Sciatic nerve (tissue), 2 donors: ENCODE measurements around the gene NAGK. TPM values are rescaled to one million over a fixed set of nuclear protein-coding genes. Genes with fewer than 3 reads are reported as not detected.
"Not testable (repeated sequence)": the region's sequence is repeated elsewhere in the genome, so short reads cannot be mapped to it uniquely, and the experiment has no call there.

Source experiments
- ATAC-seq: fragments of 200-7000 bp; cut with Tn5 transposase; one replicate; pipeline ENCODE4 v1.9.1; 2020; ENCODE audit warnings: mild to moderate bottlenecking, moderate library complexity
- DNase-seq: peaks from one replicate; pipeline ENCODE4 v3.0.0-alpha.2; 2020; ENCODE audit warnings: low spot score
- intact Hi-C: fragments of 100-400 bp; cut with DNase I; formaldehyde crosslinking; loops from one replicate; pipeline ENCODE4 v1.14.2; 2022
- total RNA-seq: library from RNA; stranded (reverse); fragmentation: NEBNext Ultra II Directional; extraction: Animal tissue kit (Norgen Biotek cat#: 25700); gene quantifications from one replicate; pipeline ENCODE4 v1.2.1, GENCODE V29; 2021
- donor health status: DM: no; HTN: no; CAD: no.
- donor health status: DM: no; HTN: no; CAD: no.

The NAGK gene
- total RNA-seq: 125 TPM

DNA sequence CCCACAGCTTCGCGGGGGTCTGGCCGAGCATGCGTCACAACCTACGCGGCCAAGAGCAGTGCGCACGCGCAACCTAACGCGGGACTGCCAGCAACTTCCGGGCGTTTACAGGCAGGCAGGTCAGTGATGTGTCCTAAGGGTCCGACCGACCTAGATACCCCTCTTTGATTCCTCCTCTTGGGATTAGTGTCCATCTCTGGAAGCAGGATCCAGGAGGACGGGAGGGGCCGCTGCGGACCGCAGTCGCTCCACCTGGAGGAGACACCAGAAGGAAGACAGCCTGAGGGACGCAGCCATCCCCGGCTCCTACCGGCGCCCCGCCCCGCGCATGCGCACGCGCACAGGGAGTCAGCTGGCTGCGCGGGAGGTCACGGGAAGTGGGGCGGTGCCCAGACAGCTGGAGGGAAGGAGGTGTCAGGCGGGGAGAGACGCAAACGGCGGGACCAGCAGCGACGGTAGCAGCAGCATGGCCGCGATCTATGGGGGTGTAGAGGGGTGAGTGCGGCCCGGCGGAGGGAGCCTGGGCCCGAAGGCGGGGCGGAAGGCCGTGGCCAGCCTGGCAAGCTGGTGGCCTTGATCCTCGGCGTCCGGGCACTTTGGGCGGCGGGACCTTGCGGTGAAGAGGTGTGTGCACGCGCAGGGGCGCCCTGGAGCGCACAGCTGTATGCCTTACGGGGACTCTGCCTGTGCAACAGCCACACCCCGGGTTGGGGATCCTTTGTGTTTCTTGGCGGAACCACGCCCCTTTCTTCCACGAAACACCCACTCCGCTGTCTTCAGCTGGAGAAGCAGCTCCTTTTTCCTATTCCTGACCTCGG is at the start of gene NAGK:
Gene NAGK, plus strand, starts transcription at position 431 of the 818 bp plus-strand sequence. Its CDS starts 36 bp downstream, at position 467.
- ATAC-seq: peak; percentile 97
- peak; percentile 98 for DNase-seq
- intact Hi-C loops: no loop called here

DNA sequence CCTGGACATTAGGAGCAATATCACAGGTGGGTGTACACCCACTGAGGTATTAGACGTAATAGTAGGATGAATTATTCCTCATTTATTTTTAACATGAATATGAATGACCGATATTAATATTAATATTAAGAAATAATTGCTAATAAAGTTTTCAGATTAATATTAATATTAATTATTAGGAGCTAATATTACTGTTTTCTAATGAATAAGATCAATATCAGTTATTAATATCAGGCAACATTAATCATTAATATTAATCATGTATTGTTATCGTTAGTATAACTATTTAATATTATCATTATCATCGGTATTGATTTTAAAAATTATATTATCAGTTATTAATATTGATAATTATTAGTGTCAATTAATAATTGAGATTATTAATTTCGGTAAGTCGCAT is 48.5 kb upstream of the NAGK start:
- DNase-seq, intact Hi-C loops, ATAC-seq: not testable (repeated sequence)

DNA sequence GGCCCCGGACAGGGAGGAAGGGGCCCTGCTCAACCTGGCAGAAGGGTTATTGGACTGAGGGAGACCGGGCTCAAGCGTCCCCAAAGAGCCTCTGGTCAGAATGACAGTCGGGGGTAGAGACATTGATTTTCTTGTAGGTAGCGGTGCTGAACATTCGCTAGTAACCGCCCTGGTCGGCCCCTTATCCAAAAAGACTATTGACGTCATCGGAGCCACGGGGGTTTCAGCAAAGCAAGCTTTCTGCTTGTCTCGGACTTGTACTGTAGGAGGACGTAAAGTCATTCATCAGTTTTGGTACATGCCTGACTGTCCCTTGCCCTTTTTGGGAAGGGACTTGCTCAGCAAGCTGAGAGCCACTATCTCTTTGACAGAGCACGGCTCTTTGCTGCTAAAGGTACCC is 47.1 kb upstream of the NAGK start:
- DNase-seq, ATAC-seq, intact Hi-C loops: not testable (repeated sequence)

DNA sequence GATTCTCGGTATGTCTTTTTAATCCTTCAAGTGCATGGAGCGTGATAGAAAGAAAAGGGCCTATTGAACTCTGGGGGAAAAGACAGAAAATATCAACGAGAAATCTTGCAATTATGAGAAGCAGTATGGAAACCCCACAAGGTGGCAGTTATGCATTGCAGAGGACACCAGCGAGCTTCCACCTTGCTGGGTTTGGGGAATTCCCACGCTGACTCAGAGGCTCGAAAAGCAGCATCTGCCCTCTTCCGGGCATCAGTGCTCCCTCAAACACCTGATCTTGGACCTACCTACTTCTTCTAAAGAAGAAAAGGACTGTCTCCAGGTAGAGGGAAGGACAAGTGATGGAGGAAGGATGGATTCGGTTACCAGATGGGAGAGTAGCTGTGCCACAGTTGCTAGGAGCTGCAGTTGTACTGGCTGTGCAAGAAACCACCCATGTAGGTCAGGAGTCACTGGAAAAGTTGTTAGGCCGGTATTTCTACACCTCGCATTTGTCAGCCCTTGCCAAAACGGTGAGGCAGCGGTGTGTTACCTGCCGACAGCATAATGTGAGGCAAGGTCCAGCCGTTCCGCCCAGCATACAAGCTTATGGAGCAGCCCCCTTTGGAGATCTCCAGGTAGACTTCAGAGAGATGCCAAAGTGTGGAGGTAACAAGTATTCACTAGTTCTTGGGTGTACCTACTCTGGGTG is 44.8 kb upstream of the NAGK start:
- intact Hi-C loops, ATAC-seq, DNase-seq: not testable (repeated sequence)

DNA sequence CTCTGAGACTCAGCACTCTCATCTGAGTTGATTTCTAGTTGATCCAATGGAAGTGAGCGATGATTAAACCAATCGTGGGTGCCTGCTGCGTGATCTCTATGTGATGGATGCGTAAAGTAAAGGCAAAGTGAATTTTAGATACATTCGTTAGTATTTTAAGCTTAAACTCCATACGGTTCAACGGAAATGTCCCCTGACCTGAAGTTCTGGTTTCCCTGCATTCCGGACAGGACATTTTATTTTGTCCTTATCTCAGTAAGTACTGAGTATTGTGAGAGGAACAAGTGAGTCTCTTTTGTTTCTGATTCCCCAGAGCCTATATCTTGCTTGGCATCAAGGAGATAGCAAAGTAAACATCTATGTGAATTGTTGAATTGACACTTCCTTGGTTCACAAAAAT is 32.2 kb upstream of the NAGK start:
- ATAC-seq, DNase-seq, intact Hi-C loops: not testable (repeated sequence)

DNA sequence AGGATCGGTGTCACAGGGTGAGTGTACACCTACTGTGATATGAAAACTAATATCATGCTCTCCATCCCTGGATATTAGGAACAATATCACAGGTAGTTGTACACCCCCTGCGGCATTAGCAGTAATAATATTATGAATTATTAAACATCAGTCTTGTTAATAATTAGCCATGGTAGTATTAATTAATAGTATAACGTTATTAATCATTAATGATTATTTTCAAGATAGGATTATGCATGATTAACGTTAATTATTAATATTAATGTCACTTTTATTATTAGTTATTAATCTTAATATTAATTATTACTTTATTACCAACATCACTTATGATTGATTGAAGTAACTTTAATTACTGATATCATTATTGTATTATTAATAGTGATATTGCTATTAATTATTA is 26.2 kb upstream of the NAGK start:
- no peak for DNase-seq
- intact Hi-C loops: no loop called here
- no peak for ATAC-seq

DNA sequence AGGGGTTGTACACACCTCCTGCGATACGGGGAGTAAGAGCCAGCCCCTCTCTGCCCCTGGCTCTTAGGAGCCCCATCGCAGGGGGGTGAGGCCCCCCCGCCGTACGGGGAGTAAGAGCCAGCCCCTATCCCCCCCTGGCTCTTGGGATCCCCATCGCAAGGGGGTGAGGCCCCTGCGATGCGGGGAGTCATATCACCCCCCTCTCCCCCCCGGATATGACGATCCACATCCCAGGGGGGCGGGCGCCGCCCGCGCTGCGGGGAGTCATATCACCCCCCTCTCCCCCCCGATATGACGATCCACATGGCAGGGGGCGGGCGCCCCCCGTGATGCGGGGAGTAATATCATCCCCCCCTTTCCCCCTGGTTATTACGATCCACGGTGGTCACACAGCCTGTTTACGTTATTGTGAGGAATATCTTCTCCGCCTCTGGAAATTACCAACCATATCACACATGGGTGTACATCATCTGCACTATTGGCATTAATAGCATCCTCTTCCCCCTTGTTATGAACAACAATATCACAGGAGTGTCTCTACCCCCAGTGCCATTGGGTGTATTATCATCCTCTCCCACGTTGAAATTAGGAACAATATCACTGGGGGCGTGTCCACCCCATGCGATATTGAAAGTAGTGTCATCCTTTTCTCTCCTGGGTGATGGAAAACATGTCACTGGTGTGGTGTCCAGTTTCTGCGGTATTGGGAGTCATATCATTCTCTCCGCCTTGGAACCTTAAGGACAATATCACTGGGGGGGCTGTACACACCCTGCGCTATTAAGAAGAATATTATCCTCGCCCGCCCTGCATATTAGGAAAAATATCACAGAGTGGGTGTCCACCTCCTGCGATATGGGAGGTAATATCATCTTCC is 24.7 kb upstream of the NAGK start:
- no peak for DNase-seq
- intact Hi-C loops: no loop called here
- ATAC-seq: no peak

DNA sequence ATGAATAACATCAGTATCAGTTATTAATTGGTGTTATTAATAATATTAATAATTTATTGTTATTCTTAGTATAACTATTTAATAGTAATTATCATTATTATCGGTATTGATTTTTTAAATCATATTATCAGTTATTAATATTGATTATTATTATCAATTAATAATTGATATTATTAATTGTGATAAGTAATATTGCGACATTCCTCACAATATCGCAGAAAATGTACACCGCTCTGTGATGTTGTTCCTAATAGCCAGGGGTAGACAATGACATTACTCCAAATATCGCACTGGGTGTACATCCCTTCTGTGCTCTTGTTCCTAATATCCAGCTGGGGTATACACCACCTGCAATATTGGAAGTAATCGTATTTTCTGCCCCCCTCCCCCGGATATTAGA is 23.3 kb upstream of the NAGK start:
- ATAC-seq (no peak), DNase-seq (no peak)
- intact Hi-C loops: no loop called here

DNA sequence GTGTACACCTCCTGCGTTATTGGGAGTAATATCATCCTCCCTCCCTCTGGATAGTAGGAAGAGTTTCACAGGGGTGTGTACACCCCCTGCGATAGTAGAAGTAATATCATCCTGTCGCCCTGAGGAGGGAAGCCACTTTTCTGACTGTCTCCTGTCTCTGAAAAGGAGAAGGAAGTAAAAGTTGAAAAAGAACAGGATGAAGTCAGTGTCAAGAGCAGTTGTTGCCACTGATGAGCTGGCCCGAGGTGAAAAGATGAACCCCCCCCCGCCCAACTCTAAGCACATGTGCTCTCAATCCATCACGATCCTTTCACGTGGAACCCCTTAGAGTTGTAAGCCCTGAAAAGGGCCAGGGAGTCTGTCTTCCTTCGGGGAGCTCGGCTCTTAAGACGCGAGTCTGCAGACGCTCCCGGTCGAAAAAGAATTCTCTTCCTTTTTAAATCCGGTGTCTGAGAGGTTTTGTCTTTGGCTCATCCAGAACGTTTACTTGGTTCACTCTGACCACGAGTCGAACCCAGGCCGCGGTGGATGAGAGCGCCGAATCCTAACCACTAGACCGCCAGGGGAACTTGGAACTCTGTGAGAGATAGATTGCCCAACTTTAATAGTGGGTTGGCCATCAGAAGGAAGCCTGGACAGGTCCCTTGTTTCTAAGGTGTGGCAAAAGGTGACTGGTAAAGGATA is 22.4 kb upstream of the NAGK start:
- DNase-seq: no peak
- intact Hi-C loops: no loop called here
- no peak for ATAC-seq

DNA sequence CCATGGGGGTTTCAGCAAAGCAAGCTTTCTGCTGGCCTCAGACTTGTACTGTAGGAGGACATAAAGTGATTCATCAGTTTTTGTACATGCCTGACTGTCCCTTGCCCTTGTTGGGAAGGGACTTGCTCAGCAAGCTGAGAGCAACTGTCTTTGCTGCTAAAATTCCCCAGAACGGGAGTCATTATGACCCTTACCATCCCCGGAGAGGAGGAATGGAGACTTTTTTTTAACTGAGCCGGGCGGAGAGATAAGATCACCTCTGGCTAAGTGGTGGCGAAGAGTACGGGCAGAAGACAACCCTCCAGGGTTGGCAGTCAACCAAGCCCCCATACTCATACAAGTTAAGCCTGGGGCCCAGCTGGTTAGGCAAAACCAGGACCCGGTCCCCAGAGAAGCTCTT is 20.4 kb upstream of the NAGK start:
- intact Hi-C loops: no loop called here
- no peak for DNase-seq
- no peak for ATAC-seq

DNA sequence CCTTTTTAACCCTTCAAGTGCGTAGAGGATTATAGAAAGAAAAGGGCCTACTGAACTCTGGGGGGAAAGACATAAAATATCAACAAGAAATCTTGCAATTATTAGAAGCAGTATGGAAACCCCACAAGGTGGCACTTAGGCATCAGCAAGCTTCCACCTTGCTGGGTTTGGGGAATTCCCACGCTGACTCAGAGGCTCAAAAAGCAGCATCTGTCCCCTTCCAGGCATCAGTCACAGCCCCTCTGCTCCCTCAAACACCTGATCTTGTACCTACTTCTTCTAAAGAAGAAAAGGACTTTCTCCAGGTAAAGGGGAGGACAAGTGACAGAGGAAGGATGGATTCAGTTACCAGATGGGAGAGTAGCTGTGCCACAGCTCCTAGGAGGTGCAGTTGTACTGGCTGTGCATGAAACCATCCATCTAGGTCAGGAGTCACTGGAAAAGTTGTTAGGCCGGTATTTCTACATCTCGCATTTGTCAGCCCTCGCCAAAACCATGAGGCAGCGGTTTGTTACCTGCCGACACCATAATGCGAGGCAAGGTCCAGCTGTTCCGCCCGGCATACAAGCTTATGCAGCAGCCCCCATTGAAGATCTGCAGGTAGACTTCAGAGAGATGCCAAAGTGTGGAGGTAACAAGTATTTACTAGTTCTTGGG is 18.6 kb upstream of the NAGK start:
- intact Hi-C loops, DNase-seq, ATAC-seq: not testable (repeated sequence)

DNA sequence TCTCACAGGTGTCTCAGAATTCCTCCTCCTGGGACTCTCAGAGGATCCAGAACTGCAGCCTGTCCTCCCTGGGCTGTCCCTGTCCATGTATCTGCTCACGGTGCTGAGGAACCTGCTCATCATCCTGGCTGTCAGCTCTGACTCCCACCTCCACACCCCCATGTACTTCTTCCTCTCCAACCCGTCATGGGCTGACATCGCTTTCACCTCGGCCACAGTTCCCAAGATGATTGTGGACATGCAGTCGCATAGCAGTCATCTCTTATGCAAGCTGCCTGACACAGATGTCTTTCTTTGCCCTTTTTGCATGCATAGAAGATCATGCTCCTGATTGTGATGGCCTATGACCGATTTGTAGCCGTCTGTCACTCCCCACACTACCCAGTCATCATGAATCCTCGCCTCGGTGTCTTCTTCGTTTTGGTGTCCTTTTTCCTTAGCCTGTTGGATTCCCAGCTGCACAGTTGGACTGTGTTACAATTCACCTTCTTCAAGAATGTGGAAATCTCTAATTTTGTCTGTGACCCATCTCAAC is 13.2 kb upstream of the NAGK start:
- DNase-seq, ATAC-seq, intact Hi-C loops: not testable (repeated sequence)

DNA sequence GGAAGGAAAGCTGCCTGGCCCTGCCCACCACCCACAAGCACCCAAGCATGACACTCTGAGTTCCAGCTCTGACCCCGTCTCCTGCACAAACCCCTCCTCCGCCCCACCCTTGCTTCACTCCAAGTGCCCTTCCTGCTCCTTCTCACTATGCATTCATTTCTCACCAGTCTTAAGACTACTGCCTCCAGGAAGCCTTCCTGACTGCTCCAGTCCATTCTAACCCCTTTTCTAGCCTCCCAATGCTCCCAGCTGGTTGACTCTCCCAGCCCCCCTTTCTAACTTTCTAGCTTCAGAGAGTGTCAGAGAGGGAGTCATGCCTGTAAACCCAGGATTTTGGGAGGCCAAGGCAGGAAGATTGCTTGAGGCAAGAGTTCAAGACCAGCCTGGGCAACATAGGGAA is 8.2 kb upstream of the NAGK start:
- intact Hi-C loops: no loop called here

DNA sequence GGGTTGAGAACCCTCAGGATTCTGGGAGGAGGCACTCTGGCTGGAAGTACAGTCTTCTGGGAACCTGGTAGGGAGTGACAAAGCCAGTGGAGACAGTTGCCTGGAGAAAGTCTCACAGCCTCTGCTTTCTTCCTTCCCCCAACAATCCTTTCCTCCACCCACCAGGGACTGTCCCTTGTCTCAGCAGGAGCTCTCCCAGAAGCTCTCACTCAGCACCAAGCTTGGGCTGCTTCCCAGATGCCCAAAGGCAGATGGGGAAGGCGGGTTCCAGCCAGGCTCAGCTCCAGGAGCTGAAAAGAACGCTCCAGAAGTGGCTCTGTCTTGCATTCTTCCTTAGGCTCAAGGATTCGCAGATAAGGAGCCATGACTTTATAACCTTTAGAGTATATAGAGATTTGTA is 7.6 kb upstream of the NAGK start:
- DNase-seq (no peak), ATAC-seq (no peak)
- intact Hi-C loops: no loop called here

More for the DNA sequence above, 8.2 kb upstream of the NAGK start:
- no peak for ATAC-seq
- no peak for DNase-seq

DNA sequence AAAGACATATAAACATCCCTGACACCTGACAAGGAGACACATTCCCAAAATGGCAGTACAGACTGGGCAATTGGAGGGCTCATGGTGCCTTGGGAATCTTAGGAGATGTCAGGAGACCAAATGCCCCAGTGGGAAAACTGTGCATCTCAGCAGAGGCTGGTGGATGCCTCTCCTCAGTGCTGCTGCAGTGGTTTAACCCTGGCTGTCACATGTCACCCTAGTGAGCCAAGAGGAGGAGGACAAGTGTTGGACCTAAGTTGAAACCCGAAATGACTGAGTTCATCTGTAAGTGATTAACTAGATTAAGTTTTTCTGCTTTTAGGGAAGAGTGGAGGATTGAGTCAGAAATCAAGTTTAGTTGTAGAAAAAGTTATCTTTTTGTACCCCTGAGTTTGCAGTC is 5.2 kb upstream of the NAGK start:
- intact Hi-C loops: no loop called here
- DNase-seq (no peak), ATAC-seq (no peak)

DNA sequence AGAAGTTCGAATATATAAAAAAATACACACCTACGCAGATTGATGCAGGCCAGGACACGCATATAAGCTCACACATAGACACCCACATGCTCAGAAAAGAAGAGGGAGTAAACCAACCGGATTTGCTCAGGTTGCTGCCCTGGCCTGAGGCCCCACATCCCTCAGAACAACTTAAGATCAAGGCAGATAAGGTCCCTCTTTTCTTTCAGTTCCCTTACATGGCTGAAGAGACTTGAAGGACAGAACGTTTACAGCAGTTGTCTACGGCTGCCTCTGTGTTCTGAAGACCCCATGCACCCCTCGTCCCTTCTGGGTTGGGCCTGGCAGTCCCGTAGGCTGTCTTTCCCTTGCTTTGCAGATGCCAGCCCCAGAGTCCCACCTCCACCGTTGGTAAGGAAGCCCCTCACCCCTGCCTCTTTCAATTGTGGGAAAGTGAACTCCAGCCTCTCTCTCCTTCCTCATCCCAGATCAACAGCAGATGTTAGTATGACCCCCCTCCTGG is 4.3 kb upstream of the NAGK start:
- DNase-seq (no peak), ATAC-seq (no peak)
- intact Hi-C loops: no loop called here

DNA sequence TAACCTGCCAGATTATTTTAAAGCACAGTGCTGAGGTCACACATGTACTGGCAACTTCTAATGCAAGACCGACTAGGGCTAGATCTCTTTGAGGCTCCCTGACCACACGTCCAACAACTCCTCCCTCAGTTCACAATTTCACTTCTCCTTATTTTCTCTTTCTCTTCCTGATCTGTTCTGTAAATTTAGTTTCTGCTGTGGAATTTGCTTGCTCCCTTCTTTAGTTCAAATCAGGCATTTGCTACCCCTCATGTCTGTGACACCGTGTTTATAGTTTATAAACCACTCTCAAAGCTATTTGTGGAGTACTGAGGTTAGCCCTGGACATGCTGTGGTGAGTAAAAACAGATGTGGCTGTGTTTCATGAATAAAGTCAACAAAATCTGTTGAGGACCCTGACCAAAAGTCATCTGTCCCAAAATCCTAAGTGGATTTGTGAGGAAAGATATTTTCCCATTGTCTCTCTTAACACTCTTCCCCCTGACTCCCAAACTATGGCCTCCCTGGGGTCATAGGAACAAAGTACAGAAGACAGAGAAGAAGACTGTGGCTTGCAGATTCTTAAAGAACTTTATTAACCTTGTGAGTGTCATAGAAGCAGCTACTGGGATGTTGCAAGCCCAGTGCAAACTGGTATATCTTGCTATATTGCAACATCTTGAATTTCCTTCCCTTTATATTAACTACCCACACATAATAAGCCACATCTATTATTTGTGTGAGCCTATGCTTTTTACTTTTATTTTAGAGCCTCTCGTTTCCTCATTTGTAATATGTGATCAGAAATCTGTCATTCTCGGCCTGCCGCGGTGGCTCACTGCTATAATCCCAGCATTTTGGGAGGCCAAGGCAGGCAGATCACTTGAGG is 3.5 kb upstream of the NAGK start:
- intact Hi-C loops: no loop called here
- ATAC-seq: no peak
- DNase-seq: no peak
